Measurements from ENCODE around the gene SLC25A42. TPM values are rescaled to one million over a fixed set of nuclear protein-coding genes. Genes with fewer than 3 reads are reported as not detected.
A peak's percentile ranks its signal among the peaks of the same experiment; 100 is the strongest.

The SLC25A42 gene
- total and polyA plus RNA-seq, 2 of the 13 experiments (the other 11 are each of a cell fraction or from before 2014, with no cell fraction given): 12.8 to 18.3 TPM

DNA sequence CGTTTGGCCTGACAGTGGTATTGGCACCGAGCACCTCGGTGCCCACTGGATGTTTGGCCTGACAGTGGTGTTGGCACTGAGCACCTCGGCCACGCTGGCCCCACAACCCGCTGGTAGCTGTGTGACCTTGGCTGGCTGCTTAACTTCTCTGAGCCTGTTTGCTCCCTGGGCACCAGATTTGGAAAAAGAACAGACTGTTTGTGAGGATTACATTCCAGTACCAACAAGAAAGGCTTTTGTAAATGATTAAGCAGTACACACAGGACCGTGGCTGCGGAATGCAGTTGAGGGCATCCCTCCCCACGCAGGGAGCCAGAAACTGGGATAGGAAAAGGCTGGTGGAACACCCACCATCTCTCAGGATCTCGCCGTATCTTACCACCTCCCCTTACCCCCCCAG lies 31.9 kb downstream of the SLC25A42 start (continued):
- TF ChIP-seq ZNF317 (CRISPR knock-in tag; IDR thresholded peaks at IDR 0.05): no peak
- no peak for TF ChIP-seq POLR2A (IDR thresholded peaks at IDR 0.05; ENCODE audit: insufficient read depth in 1 of 2, low read depth in 2 of 2, low read length in 2 of 2)
- TF ChIP-seq ZNF180 (CRISPR knock-in tag; IDR thresholded peaks at IDR 0.05; ENCODE audit: borderline replicate concordance, low read depth): no peak
- 0 out of 2 replicates have a peak, but pooled peaks have one; percentile 15 for TF ChIP-seq NCOA2 (CRISPR knock-in tag; IDR thresholded peaks at IDR 0.05)
- TF ChIP-seq ZNF883 (CRISPR knock-in tag; IDR thresholded peaks at IDR 0.05; ENCODE audit: not compliant biosample characterization): no peak
- peak; percentile 47; the same call in 1 of the 2 replicates for TF ChIP-seq GATAD2A (CRISPR knock-in tag; IDR thresholded peaks at IDR 0.05)
- TF ChIP-seq PHF21A (CRISPR knock-in tag; IDR thresholded peaks at IDR 0.05): no peak
- TF ChIP-seq ZNF768 (CRISPR knock-in tag; IDR thresholded peaks at IDR 0.05): peak; percentile 100
- TF ChIP-seq PCBP1 (IDR thresholded peaks at IDR 0.05; ENCODE audit: borderline replicate concordance, low read depth, low read length): 0 out of 2 replicates have a peak, but pooled peaks have one; percentile 35
- TF ChIP-seq, protein P1, sequence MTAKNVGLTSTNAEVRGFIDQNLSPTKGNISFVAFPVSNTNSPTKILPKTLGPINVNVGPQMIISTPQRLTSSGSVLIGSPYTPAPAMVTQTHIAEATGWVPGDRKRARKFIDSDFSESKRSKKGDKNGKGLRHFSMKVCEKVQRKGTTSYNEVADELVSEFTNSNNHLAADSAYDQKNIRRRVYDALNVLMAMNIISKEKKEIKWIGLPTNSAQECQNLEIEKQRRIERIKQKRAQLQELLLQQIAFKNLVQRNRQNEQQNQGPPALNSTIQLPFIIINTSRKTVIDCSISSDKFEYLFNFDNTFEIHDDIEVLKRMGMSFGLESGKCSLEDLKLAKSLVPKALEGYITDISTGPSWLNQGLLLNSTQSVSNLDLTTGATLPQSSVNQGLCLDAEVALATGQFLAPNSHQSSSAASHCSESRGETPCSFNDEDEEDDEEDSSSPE (CRISPR knock-in tag; IDR thresholded peaks at IDR 0.05): no peak
- TF ChIP-seq ZFP36 (IDR thresholded peaks at IDR 0.05; ENCODE audit: borderline replicate concordance, low read depth, low read length, partially characterized antibody): peak; percentile 73
- TF ChIP-seq, protein P2, sequence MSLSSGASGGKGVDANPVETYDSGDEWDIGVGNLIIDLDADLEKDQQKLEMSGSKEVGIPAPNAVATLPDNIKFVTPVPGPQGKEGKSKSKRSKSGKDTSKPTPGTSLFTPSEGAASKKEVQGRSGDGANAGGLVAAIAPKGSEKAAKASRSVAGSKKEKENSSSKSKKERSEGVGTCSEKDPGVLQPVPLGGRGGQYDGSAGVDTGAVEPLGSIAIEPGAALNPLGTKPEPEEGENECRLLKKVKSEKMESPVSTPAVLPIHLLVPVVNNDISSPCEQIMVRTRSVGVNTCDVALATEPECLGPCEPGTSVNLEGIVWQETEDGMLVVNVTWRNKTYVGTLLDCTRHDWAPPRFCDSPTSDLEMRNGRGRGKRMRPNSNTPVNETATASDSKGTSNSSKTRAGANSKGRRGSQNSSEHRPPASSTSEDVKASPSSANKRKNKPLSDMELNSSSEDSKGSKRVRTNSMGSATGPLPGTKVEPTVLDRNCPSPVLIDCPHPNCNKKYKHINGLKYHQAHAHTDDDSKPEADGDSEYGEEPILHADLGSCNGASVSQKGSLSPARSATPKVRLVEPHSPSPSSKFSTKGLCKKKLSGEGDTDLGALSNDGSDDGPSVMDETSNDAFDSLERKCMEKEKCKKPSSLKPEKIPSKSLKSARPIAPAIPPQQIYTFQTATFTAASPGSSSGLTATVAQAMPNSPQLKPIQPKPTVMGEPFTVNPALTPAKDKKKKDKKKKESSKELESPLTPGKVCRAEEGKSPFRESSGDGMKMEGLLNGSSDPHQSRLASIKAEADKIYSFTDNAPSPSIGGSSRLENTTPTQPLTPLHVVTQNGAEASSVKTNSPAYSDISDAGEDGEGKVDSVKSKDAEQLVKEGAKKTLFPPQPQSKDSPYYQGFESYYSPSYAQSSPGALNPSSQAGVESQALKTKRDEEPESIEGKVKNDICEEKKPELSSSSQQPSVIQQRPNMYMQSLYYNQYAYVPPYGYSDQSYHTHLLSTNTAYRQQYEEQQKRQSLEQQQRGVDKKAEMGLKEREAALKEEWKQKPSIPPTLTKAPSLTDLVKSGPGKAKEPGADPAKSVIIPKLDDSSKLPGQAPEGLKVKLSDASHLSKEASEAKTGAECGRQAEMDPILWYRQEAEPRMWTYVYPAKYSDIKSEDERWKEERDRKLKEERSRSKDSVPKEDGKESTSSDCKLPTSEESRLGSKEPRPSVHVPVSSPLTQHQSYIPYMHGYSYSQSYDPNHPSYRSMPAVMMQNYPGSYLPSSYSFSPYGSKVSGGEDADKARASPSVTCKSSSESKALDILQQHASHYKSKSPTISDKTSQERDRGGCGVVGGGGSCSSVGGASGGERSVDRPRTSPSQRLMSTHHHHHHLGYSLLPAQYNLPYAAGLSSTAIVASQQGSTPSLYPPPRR (CRISPR knock-in tag; IDR thresholded peaks at IDR 0.05; ENCODE audit: borderline replicate concordance): no peak
- no peak for TF ChIP-seq ZBTB38 (CRISPR knock-in tag; IDR thresholded peaks at IDR 0.05)
- TF ChIP-seq, protein P3, sequence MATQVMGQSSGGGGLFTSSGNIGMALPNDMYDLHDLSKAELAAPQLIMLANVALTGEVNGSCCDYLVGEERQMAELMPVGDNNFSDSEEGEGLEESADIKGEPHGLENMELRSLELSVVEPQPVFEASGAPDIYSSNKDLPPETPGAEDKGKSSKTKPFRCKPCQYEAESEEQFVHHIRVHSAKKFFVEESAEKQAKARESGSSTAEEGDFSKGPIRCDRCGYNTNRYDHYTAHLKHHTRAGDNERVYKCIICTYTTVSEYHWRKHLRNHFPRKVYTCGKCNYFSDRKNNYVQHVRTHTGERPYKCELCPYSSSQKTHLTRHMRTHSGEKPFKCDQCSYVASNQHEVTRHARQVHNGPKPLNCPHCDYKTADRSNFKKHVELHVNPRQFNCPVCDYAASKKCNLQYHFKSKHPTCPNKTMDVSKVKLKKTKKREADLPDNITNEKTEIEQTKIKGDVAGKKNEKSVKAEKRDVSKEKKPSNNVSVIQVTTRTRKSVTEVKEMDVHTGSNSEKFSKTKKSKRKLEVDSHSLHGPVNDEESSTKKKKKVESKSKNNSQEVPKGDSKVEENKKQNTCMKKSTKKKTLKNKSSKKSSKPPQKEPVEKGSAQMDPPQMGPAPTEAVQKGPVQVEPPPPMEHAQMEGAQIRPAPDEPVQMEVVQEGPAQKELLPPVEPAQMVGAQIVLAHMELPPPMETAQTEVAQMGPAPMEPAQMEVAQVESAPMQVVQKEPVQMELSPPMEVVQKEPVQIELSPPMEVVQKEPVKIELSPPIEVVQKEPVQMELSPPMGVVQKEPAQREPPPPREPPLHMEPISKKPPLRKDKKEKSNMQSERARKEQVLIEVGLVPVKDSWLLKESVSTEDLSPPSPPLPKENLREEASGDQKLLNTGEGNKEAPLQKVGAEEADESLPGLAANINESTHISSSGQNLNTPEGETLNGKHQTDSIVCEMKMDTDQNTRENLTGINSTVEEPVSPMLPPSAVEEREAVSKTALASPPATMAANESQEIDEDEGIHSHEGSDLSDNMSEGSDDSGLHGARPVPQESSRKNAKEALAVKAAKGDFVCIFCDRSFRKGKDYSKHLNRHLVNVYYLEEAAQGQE (IDR thresholded peaks at IDR 0.05; ENCODE audit: borderline replicate concordance in 1 of 2, low read depth in 1 of 2, low read length in 2 of 2): no peak
- TF ChIP-seq ZNF160 (CRISPR knock-in tag; IDR thresholded peaks at IDR 0.05): no peak
- TF ChIP-seq DMAP1 (CRISPR knock-in tag; IDR thresholded peaks at IDR 0.05): no peak
- TF ChIP-seq RXRA (CRISPR knock-in tag; IDR thresholded peaks at IDR 0.05): 0 out of 2 replicates have a peak, but pooled peaks have one; percentile 23
- 0 out of 2 replicates have a peak, but pooled peaks have one; percentile 16 for TF ChIP-seq SMAD3 (CRISPR knock-in tag; IDR thresholded peaks at IDR 0.05)
- TF ChIP-seq, protein P4, sequence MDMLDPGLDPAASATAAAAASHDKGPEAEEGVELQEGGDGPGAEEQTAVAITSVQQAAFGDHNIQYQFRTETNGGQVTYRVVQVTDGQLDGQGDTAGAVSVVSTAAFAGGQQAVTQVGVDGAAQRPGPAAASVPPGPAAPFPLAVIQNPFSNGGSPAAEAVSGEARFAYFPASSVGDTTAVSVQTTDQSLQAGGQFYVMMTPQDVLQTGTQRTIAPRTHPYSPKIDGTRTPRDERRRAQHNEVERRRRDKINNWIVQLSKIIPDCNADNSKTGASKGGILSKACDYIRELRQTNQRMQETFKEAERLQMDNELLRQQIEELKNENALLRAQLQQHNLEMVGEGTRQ (IDR thresholded peaks at IDR 0.05; ENCODE audit: low read depth, low read length): no peak
- TF ChIP-seq, protein P4 (CRISPR knock-in tag; IDR thresholded peaks at IDR 0.05; ENCODE audit: borderline replicate concordance): no peak

Data from HepG2 (cell line).